GM12875 (cell line): Measurements from ENCODE around the gene PDLIM7.
A peak's percentile ranks its signal among the peaks of the same experiment; 100 is the strongest.

ENCODE experiments used
- H3K4me3 ChIP-seq: one replicate; pipeline ENCODE4 v1.5.1; 2011; ENCODE audit warnings: low read depth, low read length, control low read depth
- CTCF ChIP-seq: IDR thresholded peaks from 2 replicates; pipeline ENCODE4 v1.5.1; 2011; ENCODE audit warnings: low read depth, mild to moderate bottlenecking, control low read depth, inconsistent platforms, low read length, moderate library complexity, borderline replicate concordance; ENCODE audit not compliant: insufficient read depth

PDLIM7 gene

GRCh38 chr5:177529247-177530203, 32.1 kb upstream of the PDLIM7 start:
- no peak overlapping the region for H3K4me3 ChIP-seq
- no peak for TF ChIP-seq CTCF

- no peak overlapping the region for H3K4me3 ChIP-seq
- no peak for TF ChIP-seq CTCF
Measured at GRCh38 chr5:177528631-177529030, 31.2 kb upstream of the PDLIM7 start.

- no peak for TF ChIP-seq CTCF
- no peak overlapping the region for H3K4me3 ChIP-seq
Measured at GRCh38 chr5:177527595-177527994, 30.2 kb upstream of the PDLIM7 start.

GRCh38 chr5:177526791-177527190, 29.4 kb upstream of the PDLIM7 start:
- TF ChIP-seq CTCF = no peak
- no peak overlapping the region for H3K4me3 ChIP-seq

- H3K4me3 ChIP-seq = no peak overlapping the region
- TF ChIP-seq CTCF = no peak
Measured at GRCh38 chr5:177526191-177526590, 28.8 kb upstream of the PDLIM7 start.

- 0 out of 2 replicates have a peak, but pooled peaks have one; percentile 1 for TF ChIP-seq CTCF
- no peak overlapping the region for H3K4me3 ChIP-seq
Measured at GRCh38 chr5:177524941-177525655, 27.7 kb upstream of the PDLIM7 start.
